GM21390 (cell line): ENCODE results near the gene ZCCHC24.

Source experiments
- ATAC-seq: cut with Tn5 transposase; IDR thresholded peaks from one replicate; pipeline ENCODE4 v1.9.1; 2021; ENCODE audit not compliant: unreplicated experiment

Gene ZCCHC24

DNA sequence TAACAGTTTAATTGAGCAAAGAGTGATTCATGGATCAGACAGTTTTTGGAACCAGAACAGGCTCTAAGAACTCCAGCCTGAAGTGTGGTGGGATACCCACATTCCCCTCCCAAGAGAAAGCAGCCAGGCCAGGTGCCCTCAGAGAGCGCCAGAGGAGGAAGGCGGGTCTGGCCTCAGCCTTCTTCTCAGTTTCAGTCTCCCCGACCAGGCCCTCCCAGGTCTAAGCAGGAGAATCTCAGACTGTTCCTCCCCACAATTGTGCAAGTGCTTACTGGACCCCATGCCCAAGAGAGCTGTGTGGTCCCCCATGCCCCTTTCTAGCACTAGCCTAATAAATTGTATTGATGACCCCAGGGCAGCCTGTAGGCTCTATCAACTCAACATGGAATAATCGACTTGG, 72.6 kb downstream of the ZCCHC24 start:
- no peak for ATAC-seq

DNA sequence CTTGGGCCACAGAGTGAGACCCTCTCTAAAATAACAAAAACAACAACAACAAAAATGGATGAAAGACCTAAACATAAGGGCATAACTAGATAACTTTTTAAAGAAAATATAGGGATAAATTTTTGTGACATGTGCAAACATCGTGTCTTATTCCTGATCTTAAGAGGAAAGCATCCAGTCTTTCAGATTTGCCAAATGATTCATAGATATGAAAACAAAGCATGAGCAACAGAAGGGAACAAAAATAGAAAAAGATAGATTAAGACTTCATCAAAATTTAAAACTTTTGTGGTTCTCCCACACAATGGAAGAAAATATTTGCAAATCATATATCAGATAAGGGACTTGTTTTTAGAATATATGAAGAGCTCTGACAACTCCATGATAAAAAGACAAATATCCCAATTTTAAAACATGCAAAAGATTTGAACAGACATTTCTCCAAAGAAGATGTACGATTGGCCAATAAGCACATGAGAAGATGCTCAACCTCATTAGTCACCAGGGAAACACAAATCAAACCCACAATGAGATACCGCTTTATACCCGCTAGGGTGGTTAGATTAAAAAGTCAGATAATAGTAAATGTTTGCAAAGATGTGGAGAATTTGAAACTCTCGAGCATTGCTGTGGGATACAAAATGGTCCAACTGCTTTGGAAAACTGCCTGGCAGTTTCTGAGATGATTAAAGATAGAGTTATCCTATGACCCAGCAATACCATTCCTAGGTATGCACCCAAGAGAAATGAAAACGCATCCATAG, 77.8 kb downstream of the ZCCHC24 start:
- no peak for ATAC-seq

DNA sequence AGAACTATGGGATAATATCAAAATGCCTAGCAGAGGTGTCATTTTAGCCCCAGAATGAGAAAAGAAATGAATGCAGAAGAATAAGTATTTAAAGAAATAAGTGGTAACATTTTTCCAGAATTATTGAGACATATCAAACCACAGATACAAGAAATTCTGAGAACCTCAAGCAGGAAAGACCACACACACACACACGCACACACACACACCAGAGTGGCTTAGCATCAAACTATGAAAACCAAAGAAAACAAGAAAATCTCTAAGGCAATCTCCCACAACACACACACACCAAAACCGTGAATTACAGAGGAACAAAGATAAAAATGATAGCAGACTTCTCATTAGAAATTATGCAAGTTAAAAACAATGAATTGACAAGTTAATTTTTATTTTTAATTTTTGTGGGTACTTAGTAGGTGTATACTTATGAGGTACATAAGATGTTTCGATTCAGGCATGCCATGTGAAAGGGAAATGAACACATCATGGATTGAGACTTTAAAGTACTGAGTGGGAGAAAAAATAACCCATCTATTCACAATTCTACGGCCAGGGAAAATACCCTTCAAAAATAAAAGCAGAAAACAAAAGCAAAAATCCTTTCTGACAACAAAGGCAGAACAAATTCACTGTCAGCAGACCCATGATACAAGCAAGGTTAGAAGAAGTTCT, 83.6 kb downstream of the ZCCHC24 start:
- no peak for ATAC-seq

DNA sequence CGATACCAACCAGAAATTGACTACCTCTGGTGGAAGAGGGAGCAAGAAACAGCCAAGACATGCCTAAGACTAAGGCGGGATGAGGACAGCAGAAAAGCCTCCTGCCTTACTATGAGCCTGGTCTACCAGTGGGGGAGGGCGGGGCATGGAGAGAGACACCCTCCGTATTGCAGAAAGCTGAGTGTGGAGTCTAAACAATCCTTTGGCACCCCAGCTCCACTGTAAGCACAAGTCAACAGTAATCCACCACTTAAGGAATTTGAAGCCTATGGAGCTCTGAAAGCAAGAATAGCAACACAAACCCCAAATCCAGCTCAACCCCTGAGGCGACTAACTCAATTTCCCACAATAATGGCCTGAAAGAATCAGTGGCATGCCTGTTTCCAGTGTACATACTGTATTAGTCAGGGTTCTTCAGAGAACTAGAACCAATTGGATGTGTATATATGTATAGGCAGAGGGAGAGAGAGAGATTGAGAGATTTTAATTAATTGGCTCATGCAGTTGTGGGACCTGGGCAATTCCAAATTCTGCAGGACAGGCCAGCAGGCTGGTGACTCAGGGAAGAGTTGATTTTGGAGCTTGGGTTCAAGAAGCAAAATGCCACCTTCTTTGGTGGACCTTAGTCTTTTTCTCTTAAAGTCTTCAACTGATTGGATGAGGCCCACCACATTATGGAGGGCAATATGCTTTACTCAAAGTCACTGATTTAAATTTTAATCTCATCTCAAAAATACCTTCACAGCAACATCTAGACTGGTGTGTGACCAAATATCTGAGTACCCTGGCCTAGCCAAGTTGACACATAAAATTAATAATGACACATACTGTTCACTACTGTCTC, 84.7 kb downstream of the ZCCHC24 start:
- no peak for ATAC-seq

DNA sequence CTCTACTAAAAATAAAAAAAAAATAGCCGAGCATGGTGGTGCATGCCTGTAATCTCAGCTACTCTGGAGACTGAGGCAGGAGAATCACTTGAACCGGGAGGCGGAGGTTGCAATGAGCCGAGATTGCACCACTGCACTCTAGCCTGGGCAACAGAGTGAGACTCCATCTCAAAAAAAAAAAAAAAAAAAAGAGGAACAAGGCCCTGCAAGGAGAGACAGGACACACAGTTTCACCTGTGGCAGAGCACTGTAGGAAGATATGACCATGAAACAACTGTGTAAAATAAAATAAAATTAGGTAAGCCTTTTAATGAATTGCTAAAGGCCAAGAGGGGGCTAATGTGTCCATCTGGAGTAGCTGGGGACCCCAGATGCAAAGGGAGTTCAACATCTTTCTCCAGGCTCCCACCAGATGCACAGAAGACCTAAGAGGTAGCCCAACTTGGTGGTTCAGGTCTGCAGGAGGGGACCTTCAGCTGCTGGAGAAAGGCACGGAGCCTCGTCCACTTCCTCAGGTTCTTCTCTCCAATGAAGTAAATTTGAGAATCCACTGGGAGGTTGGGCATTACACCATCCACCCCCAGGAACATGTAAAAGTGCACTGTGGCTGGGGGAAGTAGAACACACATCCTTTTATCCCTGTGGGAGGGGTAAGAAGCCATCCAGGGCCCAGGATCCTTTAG, 85.5 kb downstream of the ZCCHC24 start:
- ATAC-seq: no peak

DNA sequence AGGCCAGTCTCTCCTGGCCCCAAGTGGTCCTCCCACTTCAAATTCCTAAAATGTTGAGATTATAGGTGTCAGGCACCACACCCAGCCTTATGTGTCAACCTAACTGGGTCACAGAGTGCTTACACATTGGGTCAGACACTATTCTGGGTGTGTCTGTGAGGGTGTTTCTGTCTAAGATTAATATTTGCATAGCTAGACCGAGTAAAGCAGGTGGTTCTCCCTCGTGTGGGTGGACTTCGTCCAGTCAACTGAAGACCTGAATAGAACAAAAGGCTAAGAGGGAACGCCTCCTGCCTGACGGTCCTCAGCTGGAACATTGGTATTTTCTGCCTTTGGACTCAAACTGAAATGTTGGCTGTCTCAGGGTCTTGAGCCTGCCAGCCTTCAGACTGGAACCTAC, 86.6 kb downstream of the ZCCHC24 start:
- no peak for ATAC-seq

DNA sequence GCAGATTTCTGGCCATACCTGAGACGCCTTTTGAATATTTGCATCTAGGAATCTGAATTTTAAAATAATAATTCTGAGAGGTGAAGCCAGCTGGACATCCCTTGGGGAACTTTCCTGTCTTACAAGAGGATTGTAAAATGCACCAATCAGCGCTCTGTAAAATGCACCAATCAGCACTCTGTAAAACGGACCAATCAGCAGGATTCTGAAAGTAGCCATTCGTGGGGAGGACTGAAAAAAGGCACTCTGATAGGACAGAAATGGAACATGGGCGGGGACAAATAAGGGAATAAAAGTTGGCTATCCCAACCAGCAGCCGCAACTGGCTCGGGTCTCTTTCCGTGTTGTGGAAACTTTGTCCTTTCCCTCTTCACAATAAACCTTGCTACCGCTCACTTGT, 88.2 kb downstream of the ZCCHC24 start:
- ATAC-seq: no peak

DNA sequence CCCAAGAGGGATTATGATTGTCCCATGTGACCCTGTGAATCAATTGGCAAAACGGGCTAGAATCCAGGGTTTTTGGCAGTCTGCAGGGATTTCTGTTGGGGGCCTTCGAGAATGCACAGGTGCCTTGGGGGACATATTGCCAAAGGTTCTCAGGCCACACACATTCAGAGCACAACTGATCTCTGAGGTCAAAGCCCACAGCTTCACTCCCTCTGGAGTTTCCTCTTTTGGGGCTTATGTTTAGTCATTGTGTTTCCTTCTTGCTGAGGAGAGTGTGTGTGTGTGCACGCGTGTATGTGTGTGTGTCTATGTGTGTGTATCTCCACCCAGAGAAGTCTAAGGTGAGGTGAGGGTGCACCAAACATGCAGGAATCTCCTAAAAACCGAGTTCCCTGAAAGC, 89.3 kb downstream of the ZCCHC24 start:
- no peak for ATAC-seq

DNA sequence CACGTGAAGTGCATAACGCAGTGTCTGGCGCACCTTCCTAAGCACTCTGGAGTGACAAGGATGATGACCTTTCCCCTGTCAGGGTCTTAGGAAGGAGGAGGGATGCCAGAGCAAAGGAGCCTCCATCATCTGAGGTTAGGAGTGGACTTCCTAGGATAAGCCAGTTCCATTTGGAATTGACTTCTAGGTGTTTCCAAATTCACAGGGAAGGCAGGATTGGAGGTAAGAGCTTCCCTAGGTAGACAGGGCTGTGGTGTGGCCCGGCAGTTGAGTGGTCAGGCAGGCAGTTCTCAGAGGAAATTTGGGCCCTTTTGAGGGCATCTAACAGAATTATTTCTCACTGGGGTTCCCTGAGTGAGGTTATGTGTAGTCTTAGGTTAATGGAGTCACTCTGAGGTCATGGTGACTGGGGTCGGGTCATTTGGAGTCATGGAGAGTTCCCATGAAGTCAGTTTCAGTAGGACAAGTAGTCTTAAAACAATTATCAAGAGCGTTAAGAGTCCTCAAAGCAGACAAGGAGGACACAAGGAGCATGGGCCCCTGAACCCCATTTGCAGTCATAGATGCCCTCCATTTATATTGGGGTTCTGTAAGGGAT, 89.9 kb downstream of the ZCCHC24 start:
- no peak for ATAC-seq

DNA sequence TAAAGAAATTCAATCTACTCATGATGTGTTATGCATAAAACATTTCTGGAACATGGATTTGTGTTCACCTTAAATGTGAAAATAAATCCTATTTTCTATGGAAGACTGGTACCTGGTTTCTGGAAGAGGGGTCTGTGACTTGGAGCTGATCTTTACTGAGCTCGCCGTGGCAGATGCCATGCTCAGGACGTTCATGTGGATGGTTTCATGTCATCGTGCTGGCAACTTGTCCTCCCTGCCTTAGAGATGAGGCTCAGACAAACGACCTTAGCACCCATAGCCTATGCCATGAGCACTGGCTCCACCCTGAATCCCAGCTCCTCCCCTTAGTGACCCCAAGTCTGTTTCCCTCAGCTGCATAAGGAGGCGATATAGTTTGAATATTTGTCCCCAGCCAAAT, 90.8 kb downstream of the ZCCHC24 start:
- ATAC-seq: no peak

DNA sequence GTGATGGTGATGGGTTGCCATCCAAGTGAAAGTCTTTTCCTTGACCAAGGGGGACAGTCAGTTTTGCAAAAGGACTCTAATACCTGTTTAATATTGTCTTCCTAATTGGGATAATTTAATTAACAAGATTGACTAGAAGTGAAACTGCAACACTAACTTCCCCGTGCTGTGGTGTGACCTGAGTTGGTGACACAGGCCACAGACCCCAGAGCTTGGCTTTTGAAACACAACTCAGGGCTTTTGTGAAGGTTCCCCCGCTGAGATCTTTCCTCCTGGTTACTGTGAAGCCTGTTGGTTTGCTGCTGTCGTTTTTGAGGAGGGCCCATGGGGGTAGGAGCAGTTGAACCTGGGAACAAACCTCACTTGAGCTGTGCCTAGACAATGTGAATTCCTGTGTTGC, 91.3 kb downstream of the ZCCHC24 start:
- no peak for ATAC-seq

DNA sequence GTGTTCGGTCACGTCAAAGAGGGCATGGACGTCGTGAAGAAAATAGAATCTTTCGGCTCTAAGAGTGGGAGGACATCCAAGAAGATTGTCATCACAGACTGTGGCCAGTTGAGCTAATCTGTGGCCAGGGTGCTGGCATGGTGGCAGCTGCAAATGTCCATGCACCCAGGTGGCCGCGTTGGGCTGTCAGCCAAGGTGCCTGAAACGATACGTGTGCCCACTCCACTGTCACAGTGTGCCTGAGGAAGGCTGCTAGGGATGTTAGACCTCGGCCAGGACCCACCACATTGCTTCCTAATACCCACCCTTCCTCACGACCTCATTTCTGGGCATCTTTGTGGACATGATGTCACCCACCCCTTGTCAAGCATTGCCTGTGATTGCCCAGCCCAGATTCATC, 91.7 kb downstream of the ZCCHC24 start:
- ATAC-seq: no peak

DNA sequence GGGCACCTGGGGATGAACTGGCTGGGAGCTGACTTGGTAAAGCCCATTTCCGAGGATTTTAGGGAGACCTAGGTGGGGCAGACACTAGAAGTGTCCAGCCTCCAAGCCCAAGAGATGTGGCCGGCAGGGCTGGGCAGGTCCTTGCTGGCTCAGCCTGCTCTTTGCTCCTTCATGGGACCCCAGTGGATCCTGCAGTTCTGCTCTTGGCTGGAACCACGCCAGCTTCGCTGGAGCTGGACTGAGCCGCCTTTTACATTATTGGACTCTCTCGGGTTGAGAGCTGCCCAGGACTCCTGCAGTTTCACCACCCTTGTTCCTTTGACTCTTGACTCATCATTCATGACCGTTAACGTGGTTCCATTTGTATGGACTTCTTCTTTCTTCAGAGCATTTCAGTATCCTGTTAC, 92.4 kb downstream of the ZCCHC24 start:
- ATAC-seq: no peak

DNA sequence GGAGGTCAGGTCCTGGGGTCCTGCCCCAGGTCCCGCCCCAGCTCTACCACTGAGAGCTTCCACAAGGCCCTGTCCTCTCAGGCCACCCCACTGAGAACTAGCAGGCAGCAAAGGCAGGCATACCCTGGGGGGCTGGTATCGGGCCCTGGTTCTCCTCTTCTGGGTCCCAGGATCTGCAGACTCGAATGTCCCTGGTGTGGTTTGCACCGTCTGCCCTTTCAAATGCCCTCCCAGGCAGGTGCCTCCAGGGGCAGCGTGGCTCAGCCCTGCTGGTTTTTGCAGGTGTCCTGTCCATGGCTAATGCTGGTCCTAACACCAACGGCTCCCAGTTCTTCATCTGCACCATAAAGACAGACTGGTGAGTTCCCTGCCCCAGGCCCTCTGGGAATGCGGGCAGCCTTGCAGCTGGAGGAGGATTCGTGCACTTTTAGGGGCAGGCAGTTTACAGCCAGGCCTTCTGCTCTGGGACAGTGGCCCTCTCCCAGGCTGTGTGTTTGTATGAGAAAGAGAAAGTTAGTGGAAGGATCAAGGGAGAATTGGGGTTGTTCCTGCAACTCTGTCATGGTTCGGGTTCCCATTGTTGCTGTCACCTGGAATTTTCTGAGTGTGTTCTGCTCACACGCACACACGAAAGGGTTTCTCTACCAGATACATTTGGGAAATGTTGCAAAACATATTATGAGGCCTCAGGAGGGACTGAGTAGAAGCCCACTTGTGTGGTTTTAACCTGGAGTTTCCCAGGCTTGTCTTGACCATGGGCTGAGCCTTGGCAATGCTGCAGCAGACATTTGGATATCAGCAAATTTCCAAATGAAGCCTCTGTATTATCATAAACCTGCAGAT, 93.2 kb downstream of the ZCCHC24 start:
- no peak for ATAC-seq

DNA sequence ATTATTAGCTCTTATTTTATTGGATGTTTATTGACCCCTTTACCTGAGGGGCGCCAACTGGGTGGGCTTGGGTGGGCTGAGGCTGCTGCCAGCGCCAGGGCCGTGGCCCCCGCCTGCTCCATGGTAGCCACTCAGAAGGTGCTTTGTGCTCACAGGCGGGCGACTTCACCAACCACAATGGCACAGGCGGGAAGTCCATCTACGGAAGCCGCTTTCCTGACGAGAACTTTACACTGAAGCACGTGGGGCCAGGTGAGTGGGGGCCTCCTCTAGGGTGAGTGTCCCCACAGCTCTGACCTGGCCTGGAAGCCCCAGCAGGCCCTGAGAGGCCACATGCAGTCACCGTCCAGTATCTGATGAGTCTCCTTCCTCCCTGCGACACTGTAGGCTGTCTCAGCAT, 94.1 kb downstream of the ZCCHC24 start:
- no peak for ATAC-seq

DNA sequence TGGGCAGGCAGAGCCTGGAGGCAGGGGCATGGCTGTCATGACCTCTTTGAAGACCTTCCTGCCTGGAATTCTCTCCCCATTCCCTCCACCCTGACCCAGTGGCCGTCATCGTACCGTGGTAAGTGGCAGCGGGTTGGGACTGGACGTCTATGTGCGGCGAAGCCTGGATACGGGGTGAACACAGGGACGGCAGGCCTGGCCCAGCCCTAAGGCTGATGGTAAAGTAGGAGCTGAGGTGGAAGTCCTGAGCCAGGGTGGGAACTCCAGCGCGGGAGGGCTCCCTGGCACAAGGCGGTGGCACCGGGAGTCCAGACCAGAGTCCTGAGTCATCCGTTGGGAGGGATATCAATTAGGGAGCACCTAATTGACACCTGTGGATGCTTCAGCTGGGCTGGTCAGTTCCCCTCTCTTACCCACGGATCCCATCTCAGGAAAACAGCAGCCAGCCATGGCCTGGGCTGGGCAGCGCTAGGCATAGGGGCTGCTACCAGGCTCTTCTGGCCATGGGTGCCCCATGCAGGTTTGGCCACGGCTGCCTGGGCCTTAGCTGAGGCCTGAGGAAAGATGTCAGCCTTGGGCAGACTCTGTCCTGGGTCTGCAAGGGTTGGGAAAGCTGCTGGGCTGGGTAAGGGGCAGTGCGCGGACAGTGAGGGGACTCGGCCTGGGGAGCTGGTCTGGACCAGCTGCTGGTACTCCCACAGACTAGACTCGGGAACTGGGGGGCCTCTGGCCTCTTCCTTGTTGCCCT, 94.8 kb downstream of the ZCCHC24 start:
- ATAC-seq: no peak

DNA sequence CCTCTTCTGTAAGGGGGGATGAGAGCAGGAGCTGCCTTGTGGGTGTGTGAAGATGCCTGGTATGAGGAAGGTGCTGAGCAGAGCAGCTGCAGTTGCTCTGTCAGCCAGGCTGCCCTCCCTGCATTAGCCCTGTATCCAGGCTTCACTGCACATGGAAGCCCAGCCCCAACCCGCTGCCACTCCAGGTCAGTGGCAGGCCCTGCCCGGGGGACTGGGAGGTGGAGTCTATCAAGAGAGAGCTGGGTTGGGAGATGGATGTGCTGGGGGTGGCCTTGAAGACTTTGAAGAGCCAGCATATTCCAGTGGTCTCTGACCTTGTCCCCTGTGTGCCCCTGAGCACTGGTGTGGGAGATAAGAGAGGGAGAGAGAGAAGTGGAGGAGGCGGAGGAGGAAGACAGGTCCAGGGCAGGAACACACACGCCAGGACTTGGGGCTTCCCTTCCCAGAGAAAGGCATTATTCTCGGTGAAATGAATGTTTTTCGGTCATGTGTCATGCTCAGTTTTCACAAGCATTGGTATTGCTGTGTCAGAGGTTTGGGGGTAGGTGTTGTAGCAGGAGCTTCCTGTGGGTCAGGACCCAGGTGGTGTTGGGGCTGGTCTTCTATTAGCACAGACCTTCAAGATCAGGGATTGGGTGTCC, 95.5 kb downstream of the ZCCHC24 start:
- ATAC-seq: no peak

DNA sequence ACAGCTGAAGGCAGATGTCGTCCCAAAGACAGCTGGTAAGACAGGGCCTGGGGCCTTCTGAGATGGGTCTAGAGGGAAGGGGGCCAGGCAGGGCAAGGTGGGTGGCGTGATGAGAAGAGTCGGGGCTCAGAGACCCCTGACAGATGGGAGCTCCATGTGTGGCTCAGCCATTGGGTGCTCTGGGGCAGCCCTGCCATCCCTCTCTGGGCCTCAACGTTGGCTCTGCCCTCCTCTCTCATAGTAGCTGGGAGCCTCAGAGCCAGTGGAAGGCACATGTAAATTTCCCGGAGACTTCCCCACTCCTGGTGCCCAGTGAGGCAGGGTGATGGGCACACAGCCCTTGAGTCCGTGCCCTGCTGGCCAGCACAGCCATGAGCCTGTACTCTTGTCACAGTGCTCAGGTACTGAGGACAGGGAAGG, 96.3 kb downstream of the ZCCHC24 start:
- ATAC-seq: no peak

DNA sequence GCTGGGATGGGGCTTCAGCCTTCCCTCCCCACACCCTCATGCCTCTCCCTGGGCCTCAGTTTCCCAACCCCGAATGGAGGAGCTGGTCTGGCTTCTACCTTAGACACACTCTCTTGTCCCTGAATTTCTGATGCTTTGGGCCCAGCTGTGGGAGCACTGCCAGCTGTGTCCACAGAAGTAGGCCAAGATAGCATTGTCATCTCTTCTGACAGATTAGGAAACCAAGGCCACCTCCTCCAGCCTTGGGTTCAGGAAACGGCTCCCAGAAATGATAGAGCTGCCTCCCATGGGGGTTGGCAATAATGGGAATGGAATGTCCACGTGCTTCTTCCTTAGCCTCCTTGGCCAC, 96.8 kb downstream of the ZCCHC24 start:
- no peak for ATAC-seq
